Upper lobe of right lung (tissue), 1 donor: ENCODE results near the gene HMCES. TPM values are rescaled to one million over a fixed set of nuclear protein-coding genes. Genes with fewer than 3 reads are reported as not detected.
A peak's percentile ranks its signal among the peaks of the same experiment; 100 is the strongest.

Experiments used
- ATAC-seq: fragments of 200-7000 bp; cut with Tn5 transposase; one replicate; pipeline ENCODE4 v1.9.1; 2020; ENCODE audit warnings: mild to moderate bottlenecking, moderate library complexity
- DNase-seq: peaks from one replicate; pipeline ENCODE4 v3.0.0-alpha.2; 2020
- H3K27ac ChIP-seq: fragments of 200-600 bp; one replicate; pipeline ENCODE4 v1.8.0; 2022
- H3K27me3 ChIP-seq: fragments of 200-600 bp; one replicate; pipeline ENCODE4 v1.8.0; 2022; ENCODE audit warnings: mild to moderate bottlenecking
- H3K36me3 ChIP-seq: fragments of 200-600 bp; one replicate; pipeline ENCODE4 v1.8.0; 2022
- H3K4me1 ChIP-seq: fragments of 200-600 bp; one replicate; pipeline ENCODE4 v1.8.0; 2022
- H3K4me3 ChIP-seq: fragments of 200-600 bp; one replicate; pipeline ENCODE4 v1.8.0; 2022; ENCODE audit warnings: mild to moderate bottlenecking
- H3K9me3 ChIP-seq: fragments of 200-600 bp; one replicate; pipeline ENCODE4 v1.8.0; 2022
- intact Hi-C: fragments of 100-400 bp; cut with DNase I; formaldehyde crosslinking; loops from one replicate; pipeline ENCODE4 v1.11.0; 2022
- total RNA-seq: library from RNA; stranded (reverse); fragmentation: NEBNext Ultra II Directional; extraction: Animal tissue kit (Norgen Biotek cat#: 25700); gene quantifications from one replicate; pipeline ENCODE4 v1.2.1, GENCODE V29; 2021
- TF ChIP-seq, protein P1 (sequence below): fragments of 200-600 bp; IDR thresholded peaks from one replicate; pipeline ENCODE4 v1.8.0; 2022; ENCODE audit warnings: antibody characterized with exemption
- donor health status: DM: no; HTN: yes; CAD: no; lungs with severe emphysema.

The HMCES gene
- total RNA-seq, 1 donor from 2014 or later: 34.8 TPM

DNA sequence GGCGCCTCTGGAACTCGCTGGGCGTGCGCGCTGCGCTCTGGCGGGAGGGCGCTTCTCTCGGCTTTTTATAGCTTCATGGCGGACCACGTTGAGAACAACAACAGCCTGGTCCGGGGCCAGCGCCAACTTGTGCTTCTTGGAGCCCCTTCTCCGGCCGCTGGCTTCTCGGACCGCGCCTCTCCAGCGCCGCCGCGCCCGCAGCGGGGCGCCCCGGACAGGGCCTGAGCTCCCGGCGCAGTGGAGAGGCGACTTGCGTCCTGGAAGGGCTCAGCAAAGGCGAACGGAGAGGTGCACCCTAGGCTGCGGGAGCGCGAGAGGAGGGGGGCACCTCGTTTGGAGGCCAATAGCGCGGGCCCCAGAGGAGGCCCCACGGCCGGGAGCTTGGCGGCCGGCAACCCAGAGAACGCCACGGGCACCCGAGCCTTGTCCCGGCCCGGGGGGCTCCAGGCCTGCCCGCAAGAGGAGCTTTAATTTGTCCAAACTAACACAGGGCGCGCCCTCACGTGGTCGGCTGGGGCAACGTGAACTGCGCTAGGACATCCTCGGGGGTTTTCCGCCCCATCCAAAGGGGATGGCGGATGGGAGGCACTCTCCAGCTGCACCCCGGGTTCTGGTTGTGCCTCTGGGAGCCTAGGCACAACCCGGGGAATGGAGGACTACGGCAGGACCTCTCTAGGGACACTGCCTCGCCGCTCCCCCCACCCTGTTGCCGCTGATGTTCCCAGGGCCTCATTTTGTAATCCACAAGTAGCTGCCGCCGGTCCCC, 37.8 kb downstream of the HMCES start:
- TF ChIP-seq, protein P1, sequence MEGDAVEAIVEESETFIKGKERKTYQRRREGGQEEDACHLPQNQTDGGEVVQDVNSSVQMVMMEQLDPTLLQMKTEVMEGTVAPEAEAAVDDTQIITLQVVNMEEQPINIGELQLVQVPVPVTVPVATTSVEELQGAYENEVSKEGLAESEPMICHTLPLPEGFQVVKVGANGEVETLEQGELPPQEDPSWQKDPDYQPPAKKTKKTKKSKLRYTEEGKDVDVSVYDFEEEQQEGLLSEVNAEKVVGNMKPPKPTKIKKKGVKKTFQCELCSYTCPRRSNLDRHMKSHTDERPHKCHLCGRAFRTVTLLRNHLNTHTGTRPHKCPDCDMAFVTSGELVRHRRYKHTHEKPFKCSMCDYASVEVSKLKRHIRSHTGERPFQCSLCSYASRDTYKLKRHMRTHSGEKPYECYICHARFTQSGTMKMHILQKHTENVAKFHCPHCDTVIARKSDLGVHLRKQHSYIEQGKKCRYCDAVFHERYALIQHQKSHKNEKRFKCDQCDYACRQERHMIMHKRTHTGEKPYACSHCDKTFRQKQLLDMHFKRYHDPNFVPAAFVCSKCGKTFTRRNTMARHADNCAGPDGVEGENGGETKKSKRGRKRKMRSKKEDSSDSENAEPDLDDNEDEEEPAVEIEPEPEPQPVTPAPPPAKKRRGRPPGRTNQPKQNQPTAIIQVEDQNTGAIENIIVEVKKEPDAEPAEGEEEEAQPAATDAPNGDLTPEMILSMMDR: peak; percentile 58
- peak; percentile 70 for ATAC-seq
- Histone ChIP-seq H3K27ac (peak overlapping the region; percentile 97), H3K9me3 (no peaks in the 10 kb centered on the region), H3K27me3 (no peaks in the 10 kb centered on the region), H3K36me3 (no peaks in the 10 kb centered on the region), H3K4me1 (peaks cover 16% of the 10 kb centered on the region), H3K4me3 (peak overlapping the region; percentile 92)
- intact Hi-C loops: no loop called here
- peak; percentile 91 for DNase-seq

GRCh38 chr3:129317014-129317771, 38.5 kb downstream of the HMCES start:
- H3K4me1 ChIP-seq: peaks cover 16% of the 10 kb centered on the region
- TF ChIP-seq, protein P1: no peak
- H3K36me3 ChIP-seq: no peaks in the 10 kb centered on the region
- intact Hi-C loops: no loop called here
- H3K27ac ChIP-seq: peak overlapping the region; percentile 97
- peak overlapping the region; percentile 92 for H3K4me3 ChIP-seq
- ATAC-seq (no peak), DNase-seq (no peak)
- H3K27me3 ChIP-seq: no peaks in the 10 kb centered on the region
- H3K9me3 ChIP-seq: no peaks in the 10 kb centered on the region

DNA sequence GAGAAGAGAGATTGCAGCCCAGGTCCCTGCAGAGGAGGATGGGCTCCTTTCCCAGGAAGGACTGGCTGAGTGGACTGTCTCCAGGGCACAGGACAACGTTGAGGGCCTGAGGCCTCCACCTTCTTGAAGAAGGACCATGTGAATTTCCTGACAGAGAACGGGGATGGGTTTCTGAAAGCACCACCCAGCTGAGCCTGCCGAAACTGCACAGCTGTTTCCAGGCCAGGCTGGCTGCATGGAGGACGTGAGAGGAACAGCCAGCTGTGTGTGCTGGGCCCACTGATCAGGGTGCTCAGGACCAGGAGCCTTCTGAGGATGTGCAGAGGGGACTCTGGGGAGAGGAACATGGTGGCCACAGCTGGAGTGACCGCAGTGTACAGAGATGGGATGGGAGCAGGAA, 39.2 kb downstream of the HMCES start:
- DNase-seq (no peak), ATAC-seq (no peak)
- H3K4me1 ChIP-seq: peaks cover 16% of the 10 kb centered on the region
- H3K27me3 ChIP-seq: no peaks in the 10 kb centered on the region
- H3K36me3 ChIP-seq: no peaks in the 10 kb centered on the region
- no peak overlapping the region for H3K27ac ChIP-seq
- intact Hi-C loops: no loop called here
- TF ChIP-seq, protein P1: no peak
- H3K9me3 ChIP-seq: no peaks in the 10 kb centered on the region
- no peak overlapping the region for H3K4me3 ChIP-seq

GRCh38 chr3:129318921-129319320, 40.3 kb downstream of the HMCES start:
- no peaks in the 10 kb centered on the region for H3K27me3 ChIP-seq
- intact Hi-C loops: no loop called here
- no peaks in the 10 kb centered on the region for H3K9me3 ChIP-seq
- TF ChIP-seq, protein P1: no peak
- H3K4me1 ChIP-seq: peaks cover 13% of the 10 kb centered on the region
- DNase-seq (no peak), ATAC-seq (no peak)
- H3K36me3 ChIP-seq: no peaks in the 10 kb centered on the region
- H3K27ac ChIP-seq: no peak overlapping the region
- no peak overlapping the region for H3K4me3 ChIP-seq

GRCh38 chr3:129320261-129320660, 41.6 kb downstream of the HMCES start:
- TF ChIP-seq, protein P1: no peak
- Histone ChIP-seq H3K36me3 (no peaks in the 10 kb centered on the region), H3K4me1 (peaks cover 6% of the 10 kb centered on the region), H3K9me3 (no peaks in the 10 kb centered on the region), H3K27ac (no peak overlapping the region), H3K27me3 (no peaks in the 10 kb centered on the region), H3K4me3 (no peak overlapping the region)
- intact Hi-C loops: no loop called here
- no peak for ATAC-seq
- DNase-seq: no peak
